ENCODE results near the gene PDE4D.

The PDE4D gene

GRCh38 chr5:58983526-58984452 lies 909.7 kb downstream of the PDE4D start:
- Histone ChIP-seq H3K27me3 (no peaks in the 10 kb centered on the region), H3K9ac (no peak overlapping the region), H3K4me3 (no peak overlapping the region), H3K36me3 (no peaks in the 10 kb centered on the region; the same call in 1 of the 2 replicates), H3K9me3 (no peaks in the 10 kb centered on the region), H3K27ac (no peak overlapping the region), H4K20me1 (no peaks in the 10 kb centered on the region), H3K4me2 (no peak overlapping the region), H3K4me1 (no peaks in the 10 kb centered on the region)
- TF ChIP-seq Cebpa-rat (IDR thresholded peaks at IDR 0.05) = no peak

- H3K4me2 ChIP-seq = no peak overlapping the region
- H3K4me3 ChIP-seq = no peak overlapping the region
- no peaks in the 10 kb centered on the region for H3K4me1 ChIP-seq
- H4K20me1 ChIP-seq = no peaks in the 10 kb centered on the region
- TF ChIP-seq Cebpa-rat (IDR thresholded peaks at IDR 0.05) = no peak
- peaks cover 10% of the 10 kb centered on the region; the same call in 1 of the 2 replicates for H3K36me3 ChIP-seq
- H3K27me3 ChIP-seq = no peaks in the 10 kb centered on the region
- H3K9me3 ChIP-seq = no peaks in the 10 kb centered on the region
- H3K27ac ChIP-seq = no peak overlapping the region
- H3K9ac ChIP-seq = no peak overlapping the region
Measured at GRCh38 chr5:58980890-58981289, 912.6 kb downstream of the PDE4D start.

GRCh38 chr5:58979090-58979489 lies 914.4 kb downstream of the PDE4D start:
- TF ChIP-seq Cebpa-rat (IDR thresholded peaks at IDR 0.05) = no peak
- no peak overlapping the region for H3K4me3 ChIP-seq
- H3K9me3 ChIP-seq = no peaks in the 10 kb centered on the region
- H3K36me3 ChIP-seq = peaks cover 22% of the 10 kb centered on the region
- H3K9ac ChIP-seq = no peak overlapping the region
- no peaks in the 10 kb centered on the region for H3K4me1 ChIP-seq
- H3K4me2 ChIP-seq = no peak overlapping the region
- H3K27ac ChIP-seq = no peak overlapping the region
- no peaks in the 10 kb centered on the region for H4K20me1 ChIP-seq
- H3K27me3 ChIP-seq = no peaks in the 10 kb centered on the region

- no peaks in the 10 kb centered on the region for H3K4me1 ChIP-seq
- no peak overlapping the region for H3K9ac ChIP-seq
- no peak overlapping the region for H3K27ac ChIP-seq
- H3K27me3 ChIP-seq = no peaks in the 10 kb centered on the region
- no peak overlapping the region for H3K4me3 ChIP-seq
- no peak overlapping the region for H3K4me2 ChIP-seq
- H3K36me3 ChIP-seq = peaks cover 24% of the 10 kb centered on the region
- no peaks in the 10 kb centered on the region for H4K20me1 ChIP-seq
- TF ChIP-seq Cebpa-rat (IDR thresholded peaks at IDR 0.05) = no peak
- no peaks in the 10 kb centered on the region for H3K9me3 ChIP-seq
Measured at GRCh38 chr5:58974601-58975000, 918.9 kb downstream of the PDE4D start.

GRCh38 chr5:58974083-58974482 lies 919.4 kb downstream of the PDE4D start:
- no peaks in the 10 kb centered on the region for H4K20me1 ChIP-seq
- H3K27ac ChIP-seq = no peak overlapping the region
- peaks cover 24% of the 10 kb centered on the region for H3K36me3 ChIP-seq
- H3K4me2 ChIP-seq = no peak overlapping the region
- TF ChIP-seq Cebpa-rat (IDR thresholded peaks at IDR 0.05) = no peak
- H3K9ac ChIP-seq = no peak overlapping the region
- no peak overlapping the region for H3K4me3 ChIP-seq
- H3K4me1 ChIP-seq = no peaks in the 10 kb centered on the region
- no peaks in the 10 kb centered on the region for H3K9me3 ChIP-seq
- H3K27me3 ChIP-seq = no peaks in the 10 kb centered on the region

- H3K4me3 ChIP-seq = no peak overlapping the region
- no peaks in the 10 kb centered on the region for H4K20me1 ChIP-seq
- H3K4me2 ChIP-seq = no peak overlapping the region
- H3K9me3 ChIP-seq = no peaks in the 10 kb centered on the region
- no peaks in the 10 kb centered on the region for H3K27me3 ChIP-seq
- H3K36me3 ChIP-seq = peaks cover 24% of the 10 kb centered on the region
- no peak overlapping the region for H3K27ac ChIP-seq
- H3K9ac ChIP-seq = no peak overlapping the region
- no peak for TF ChIP-seq Cebpa-rat (IDR thresholded peaks at IDR 0.05)
- H3K4me1 ChIP-seq = no peaks in the 10 kb centered on the region
Measured at GRCh38 chr5:58972301-58972700, 921.2 kb downstream of the PDE4D start.

- H3K4me2 ChIP-seq = no peak overlapping the region
Measured at GRCh38 chr5:58970766-58971165, 922.8 kb downstream of the PDE4D start.

GRCh38 chr5:58969795-58970194 lies 923.7 kb downstream of the PDE4D start:
- no peak for TF ChIP-seq Cebpa-rat (IDR thresholded peaks at IDR 0.05)
- no peaks in the 10 kb centered on the region for H3K9me3 ChIP-seq
- no peaks in the 10 kb centered on the region for H4K20me1 ChIP-seq
- no peak overlapping the region for H3K4me3 ChIP-seq
- no peak overlapping the region for H3K9ac ChIP-seq
- H3K27me3 ChIP-seq = no peaks in the 10 kb centered on the region
- H3K36me3 ChIP-seq = peaks cover 9% of the 10 kb centered on the region; the same call in 1 of the 2 replicates
- H3K27ac ChIP-seq = no peak overlapping the region
- no peak overlapping the region for H3K4me2 ChIP-seq
- no peaks in the 10 kb centered on the region for H3K4me1 ChIP-seq

More at GRCh38 chr5:58970766-58971165, 922.8 kb downstream of the PDE4D start:
- H3K4me3 ChIP-seq = no peak overlapping the region
- TF ChIP-seq Cebpa-rat (IDR thresholded peaks at IDR 0.05) = no peak
- no peaks in the 10 kb centered on the region for H3K27me3 ChIP-seq
- H3K36me3 ChIP-seq = peaks cover 14% of the 10 kb centered on the region
- H3K4me1 ChIP-seq = no peaks in the 10 kb centered on the region
- no peak overlapping the region for H3K27ac ChIP-seq
- H4K20me1 ChIP-seq = no peaks in the 10 kb centered on the region
- no peak overlapping the region for H3K9ac ChIP-seq
- no peaks in the 10 kb centered on the region for H3K9me3 ChIP-seq

- H3K27ac ChIP-seq = no peak overlapping the region
- H3K36me3 ChIP-seq = 0 out of 2 replicates have a peak, but pooled peaks cover 4% of the 10 kb centered on the region
- no peak overlapping the region for H3K9ac ChIP-seq
- H3K4me2 ChIP-seq = no peak overlapping the region
- no peak overlapping the region for H3K4me3 ChIP-seq
- no peaks in the 10 kb centered on the region for H4K20me1 ChIP-seq
- TF ChIP-seq Cebpa-rat (IDR thresholded peaks at IDR 0.05) = no peak
- no peaks in the 10 kb centered on the region for H3K9me3 ChIP-seq
- H3K27me3 ChIP-seq = no peaks in the 10 kb centered on the region
- H3K4me1 ChIP-seq = no peaks in the 10 kb centered on the region
Measured at GRCh38 chr5:58969253-58969652, 924.3 kb downstream of the PDE4D start.

GRCh38 chr5:58968350-58968749 lies 925.2 kb downstream of the PDE4D start:
- no peaks in the 10 kb centered on the region for H3K27me3 ChIP-seq
- no peaks in the 10 kb centered on the region for H3K9me3 ChIP-seq
- no peak for TF ChIP-seq Cebpa-rat (IDR thresholded peaks at IDR 0.05)
- H4K20me1 ChIP-seq = no peaks in the 10 kb centered on the region
- H3K27ac ChIP-seq = no peak overlapping the region
- H3K36me3 ChIP-seq = no peaks in the 10 kb centered on the region
- no peak overlapping the region for H3K9ac ChIP-seq
- no peak overlapping the region for H3K4me2 ChIP-seq
- no peaks in the 10 kb centered on the region for H3K4me1 ChIP-seq
- H3K4me3 ChIP-seq = no peak overlapping the region
